ENCODE data around the gene AKIP1.

- no peak for TF ChIP-seq JUN (IDR thresholded peaks at IDR 0.05; ENCODE audit: low read depth, low read length)
- no peak for TF ChIP-seq CTCF (IDR thresholded peaks at IDR 0.05; ENCODE audit: control extremely low read depth in 1 of 3, insufficient read depth in 1 of 3, low read depth in 1 of 3, low read length in 3 of 3)
- TF ChIP-seq ASH2L (IDR thresholded peaks at IDR 0.05; ENCODE audit: low read length) = no peak
- TF ChIP-seq CREB1 (IDR thresholded peaks at IDR 0.05) = no peak
- TF ChIP-seq CHD1 (IDR thresholded peaks at IDR 0.05; ENCODE audit: low read depth, low read length) = no peak
- no peak for TF ChIP-seq POLR2A (IDR thresholded peaks at IDR 0.05; ENCODE audit: control extremely low read depth in 1 of 2, low read depth in 2 of 2, low read length in 2 of 2)
- TF ChIP-seq EZH2 (IDR thresholded peaks at IDR 0.05; ENCODE audit: low read depth, low read length, severe bottlenecking) = no peak
- no peak for TF ChIP-seq NANOG (IDR thresholded peaks at IDR 0.05; ENCODE audit: insufficient read depth, low read depth, low read length, poor library complexity, severe bottlenecking)
These were observed 351 bp upstream of the AKIP1 start for GRCh38 chr11:8910649-8911026.

Data from H1 (cell line).